C1 segment of cervical spinal cord (tissue), 14 donors: ENCODE measurements around the gene OR7A17.

Source experiments
- DNase-seq, 14 donors: peaks; one replicate each; lab custom pipeline; 2025; lab: John Stamatoyannopoulos, UW

OR7A17 gene

DNA sequence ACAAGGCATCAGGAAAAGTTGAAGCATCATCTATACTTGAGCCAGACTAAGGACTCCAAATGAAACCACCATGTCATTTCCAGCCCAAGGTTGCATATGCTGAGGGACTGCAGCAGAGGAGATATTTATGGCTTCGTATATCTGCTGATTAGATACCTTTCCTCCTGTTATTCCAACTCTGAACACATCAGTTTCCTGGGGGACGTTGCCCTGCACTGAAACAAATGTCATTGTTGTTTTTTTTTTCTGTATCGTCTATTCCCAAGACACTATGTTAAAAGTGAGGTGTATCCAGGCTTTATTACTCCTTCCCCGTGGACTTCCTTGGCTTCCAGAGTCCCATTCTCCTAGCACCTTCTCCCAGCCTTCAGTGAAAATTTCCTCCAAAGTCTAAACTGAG, at the start of gene OR7A17:
Gene OR7A17 (minus strand): TSS at position 101 of the 400 bp plus-strand sequence. CDS start 4,777 bp downstream, outside the sequence.
- DNase-seq = no peak

DNA sequence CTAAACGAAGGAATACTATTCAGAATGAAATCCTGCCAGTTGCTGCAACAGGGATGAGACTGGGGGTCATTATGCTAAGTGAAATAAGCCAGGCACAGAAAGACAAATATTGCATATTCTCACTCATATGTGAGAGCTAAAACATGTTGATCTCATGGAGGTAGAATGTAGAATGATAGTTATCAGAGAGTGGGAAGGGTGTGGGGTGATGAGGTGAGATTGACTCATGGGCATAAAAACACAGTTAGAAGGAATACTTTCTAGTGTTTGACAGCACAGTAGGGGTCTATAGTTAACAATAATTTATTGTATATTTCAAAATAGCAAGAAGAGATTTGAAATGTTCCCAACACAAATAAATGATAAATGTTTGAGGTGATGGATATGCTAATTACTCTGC, 47.6 kb upstream of the OR7A17 start:
- no peak for DNase-seq

DNA sequence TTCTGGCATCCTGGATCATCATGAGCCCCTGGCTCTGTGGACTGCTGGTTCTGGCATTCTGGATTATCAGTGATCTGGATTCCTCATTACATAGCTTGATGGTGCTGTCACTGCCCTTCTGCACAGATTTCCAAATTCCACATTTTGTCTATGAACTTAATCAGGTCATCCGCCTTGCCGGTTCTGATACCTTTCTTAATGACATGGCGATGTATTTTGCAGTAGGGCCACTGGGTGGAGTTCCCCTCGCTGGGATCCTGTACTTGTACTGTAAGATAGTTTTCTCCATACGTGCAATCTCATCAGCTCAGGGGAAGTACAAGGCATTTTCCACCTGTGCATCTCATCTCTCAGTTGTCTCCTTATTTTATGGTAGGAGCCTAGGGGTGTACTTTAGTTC, 30.9 kb upstream of the OR7A17 start:
- no peak for DNase-seq

DNA sequence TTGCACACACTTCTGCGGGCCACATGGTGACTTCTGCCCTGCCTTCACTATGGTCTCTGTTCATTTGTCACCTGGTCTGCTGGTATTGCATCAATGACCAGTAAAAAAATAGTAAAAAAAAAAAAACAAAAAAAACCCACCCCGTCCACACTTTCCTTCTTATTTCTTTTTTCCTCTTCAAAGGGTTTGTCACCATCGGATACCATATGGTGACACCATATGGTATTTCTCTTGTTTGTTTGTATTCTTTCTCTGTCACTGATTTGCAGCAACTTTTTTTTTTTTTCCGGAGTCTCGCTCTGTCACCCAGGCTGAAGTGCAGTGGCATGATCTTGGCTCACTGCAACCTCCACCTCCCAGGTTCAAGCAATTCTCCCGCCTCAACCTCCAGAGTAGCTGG, 29.2 kb upstream of the OR7A17 start:
- DNase-seq = peak in 1 of 14 donors; percentile 6

DNA sequence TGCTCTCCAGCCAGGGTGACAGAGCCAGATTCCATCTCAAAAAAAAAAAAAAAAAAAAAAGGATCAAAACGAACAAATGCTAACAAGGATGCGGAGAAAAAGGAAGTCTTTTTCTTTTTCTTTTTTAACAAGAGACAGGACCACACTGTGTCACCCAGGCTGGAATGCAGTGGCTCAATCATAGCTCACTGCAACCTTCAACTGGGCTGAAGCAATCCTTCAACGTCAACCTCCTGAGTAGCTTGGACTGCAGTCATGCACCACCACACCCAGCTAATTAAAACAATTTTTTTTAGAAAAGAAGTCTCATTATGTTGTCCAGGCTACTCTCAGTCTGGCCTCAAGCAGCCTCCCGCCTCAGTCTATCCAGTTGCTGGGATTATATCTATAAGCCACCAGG, 20.8 kb upstream of the OR7A17 start:
- DNase-seq = no peak

DNA sequence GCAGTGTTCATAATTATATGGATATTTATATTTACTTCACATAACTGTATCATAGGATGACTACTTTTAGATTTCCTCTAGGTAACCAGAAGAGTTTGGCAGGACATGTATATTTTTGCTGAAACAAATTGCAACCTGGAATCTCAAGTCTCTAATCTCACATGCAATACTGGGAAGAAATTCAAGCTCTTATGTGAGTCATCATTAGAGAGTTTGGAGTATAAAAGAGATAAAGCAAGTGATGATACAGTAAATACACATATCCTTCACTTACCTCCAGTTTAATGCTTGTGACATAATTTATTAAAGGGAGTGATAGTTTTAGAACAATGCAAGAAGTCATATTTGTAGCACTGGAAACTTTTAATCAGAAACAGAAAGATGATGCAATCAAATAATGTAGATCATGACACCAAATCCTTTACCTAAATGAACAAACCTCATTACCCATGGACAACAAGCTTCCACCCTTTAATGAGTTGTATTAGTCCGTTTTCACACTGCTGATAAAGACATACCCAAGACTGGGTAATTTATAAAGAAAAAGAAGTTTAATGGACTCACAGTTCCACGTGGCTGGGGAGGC, 15.8 kb upstream of the OR7A17 start:
- no peak for DNase-seq

DNA sequence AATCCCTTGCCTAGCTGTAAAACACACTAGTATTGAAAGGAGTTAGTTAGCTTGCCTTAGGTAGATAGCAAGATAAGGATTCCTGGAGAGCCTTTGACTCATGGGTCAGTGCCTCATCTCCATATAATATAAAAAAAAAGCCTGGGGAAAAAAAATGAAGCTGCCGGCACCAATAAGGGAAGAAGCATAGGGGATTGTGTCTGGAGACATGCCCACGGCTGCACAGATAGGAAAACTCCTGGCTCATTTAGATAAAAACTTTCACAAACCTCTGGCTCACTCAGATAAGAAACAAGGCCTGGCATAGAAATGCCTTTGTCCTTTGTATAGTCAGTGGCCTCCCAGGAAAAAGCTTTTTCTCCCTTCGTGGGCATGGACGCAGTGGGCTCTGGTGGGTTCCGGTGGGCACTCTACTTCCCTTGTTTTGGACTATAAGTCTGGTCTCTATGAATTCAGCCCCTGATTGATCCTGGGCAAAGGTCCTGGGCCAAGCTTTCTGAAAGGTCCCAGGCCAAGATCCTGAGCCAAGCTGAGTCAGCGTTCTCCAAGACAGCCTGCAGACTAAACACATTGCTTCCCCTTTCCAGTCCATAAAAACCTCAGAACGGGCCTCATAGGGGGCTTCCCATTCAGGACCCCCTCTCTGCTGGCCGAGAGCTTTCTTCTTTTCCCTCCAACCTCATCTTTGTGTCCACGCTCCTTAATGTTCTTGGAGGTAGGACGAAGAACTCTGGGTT, 4.9 kb upstream of the OR7A17 start:
- DNase-seq = peak in 2 of 14 donors; percentile 16 to 19

DNA sequence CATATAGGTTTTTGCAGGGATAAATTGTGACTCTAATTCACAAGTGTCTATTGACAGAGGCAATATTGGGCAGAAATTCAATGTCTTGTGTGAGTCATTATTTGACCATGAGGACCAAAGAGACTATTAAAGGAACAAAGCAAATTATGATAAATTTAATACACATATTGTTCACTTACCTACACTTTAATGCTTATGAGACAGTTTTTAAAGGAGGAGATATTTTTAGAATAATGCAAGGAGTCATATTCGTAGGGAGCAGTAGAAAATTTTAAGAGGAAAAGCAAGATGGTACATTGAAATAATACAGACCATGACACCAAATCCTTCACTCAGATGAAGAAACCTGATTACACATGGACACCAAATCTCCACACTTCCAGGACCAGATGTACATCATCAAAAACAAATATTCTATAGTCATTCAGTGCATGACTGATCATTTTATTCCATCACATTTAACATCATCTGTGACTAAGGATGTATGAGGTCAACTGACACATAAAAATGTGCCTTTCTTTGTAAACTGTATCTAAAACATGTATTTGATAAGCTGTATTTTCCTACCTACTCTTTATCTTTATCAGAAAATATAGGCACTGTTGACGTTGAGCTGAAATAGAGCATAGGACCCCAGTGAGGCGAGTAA, 4.2 kb upstream of the OR7A17 start:
- DNase-seq = no peak

DNA sequence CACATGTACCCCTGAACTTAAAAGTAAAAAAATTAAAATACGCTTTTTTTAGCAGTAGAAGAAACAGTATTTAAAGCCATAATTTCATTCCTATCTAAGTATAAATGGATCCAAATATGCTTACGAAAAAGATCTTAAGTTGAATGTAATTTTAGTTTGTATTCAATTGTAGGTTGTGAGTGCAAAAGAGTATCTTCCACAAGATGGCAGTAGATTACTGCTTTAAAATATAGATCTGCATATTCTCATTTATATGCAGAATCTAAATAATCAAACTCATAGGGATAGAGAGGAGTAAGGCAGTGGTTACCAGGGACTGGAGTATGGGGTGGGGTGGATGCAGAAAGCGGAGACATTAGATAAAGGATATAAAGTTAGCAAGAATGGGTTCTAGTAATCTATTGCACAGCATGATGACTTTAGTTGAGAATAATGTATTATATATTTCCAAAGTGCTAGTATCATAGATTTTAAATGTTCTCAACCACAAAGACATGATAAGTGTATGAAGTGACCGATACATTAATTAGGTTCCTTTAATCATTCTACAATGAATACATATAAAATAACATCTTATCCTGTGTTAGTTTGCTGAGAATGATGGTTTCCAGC, 14.2 kb downstream of the OR7A17 start:
- DNase-seq = no peak

DNA sequence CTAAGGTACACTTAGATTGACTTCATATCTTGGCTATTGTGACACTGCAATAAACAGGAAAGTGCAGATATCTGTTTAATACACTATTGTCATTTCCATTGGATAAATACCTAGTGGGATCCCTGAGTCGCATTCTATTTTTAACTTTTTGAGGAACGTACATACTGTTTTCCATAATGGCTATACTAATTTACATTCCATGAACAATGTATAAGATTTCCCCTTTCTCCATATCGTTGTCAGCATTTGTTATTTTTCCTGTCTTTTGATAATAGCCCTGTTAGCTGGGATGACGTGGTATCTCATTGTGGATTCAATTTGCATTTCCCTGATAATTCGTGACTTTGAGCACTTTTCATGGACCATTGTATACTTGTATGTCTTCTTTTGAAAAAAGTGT, 17.4 kb downstream of the OR7A17 start:
- no peak for DNase-seq

DNA sequence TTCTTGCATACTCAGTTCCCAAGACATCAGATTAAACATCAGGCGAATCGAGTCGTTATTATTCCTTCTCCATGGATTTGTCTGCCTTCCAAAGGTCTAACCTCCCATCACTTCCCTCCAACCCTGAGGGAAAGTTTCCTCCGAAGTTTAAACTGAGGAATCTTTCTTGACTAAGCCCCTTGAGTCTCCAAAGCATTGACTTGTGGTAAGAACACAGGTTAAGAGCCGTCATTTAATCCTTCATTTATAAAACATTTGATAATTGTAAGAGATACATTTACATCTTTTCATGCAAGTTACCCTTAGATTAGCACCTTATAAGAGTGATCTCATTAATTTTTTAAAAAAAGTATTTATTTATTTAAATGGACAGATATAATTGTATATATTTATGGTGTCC, 37.1 kb downstream of the OR7A17 start, which contains the start of gene OR7A10:
Gene OR7A10 (minus strand): TSS at position 101 of the 400 bp plus-strand sequence. CDS start 7,045 bp downstream, outside the sequence.
- DNase-seq = no peak

DNA sequence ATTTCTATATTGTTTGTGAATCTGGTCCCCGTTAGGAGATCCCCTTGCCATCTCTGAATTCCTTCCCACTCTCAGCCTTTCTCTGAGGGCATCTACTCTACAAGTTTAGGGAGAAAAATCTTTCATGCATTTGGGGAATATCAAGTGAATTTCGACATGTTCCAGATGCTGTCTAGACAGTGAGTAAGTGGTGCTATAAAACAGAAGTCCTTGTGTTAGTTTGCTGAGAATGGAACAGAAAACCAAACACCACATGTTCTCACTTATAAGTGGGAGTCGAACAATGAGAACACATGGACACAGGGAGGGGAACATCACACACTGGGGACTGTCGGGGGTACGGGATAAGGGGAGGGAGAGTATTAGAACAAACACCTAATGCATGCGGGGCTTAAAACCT, 42.4 kb downstream of the OR7A17 start:
- DNase-seq = no peak

DNA sequence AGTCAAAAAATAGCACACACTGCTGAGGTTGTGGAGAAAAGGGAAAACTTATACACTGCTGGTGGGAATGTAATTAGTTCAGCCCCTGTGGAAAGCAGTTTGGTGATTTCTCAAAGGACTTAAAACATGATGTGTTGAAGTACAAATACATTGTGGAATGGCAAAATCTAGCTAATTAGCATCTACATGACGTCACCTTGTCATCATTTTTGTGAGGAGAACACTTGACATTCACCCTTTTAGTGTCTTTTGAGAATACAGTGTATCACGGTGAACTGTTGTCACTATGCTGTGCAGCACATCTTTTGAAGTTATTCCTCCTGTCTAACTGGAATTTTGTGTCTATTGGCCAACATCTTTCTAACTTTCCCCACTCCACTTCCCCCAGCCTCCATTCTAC, 42.8 kb downstream of the OR7A17 start:
- DNase-seq = no peak

DNA sequence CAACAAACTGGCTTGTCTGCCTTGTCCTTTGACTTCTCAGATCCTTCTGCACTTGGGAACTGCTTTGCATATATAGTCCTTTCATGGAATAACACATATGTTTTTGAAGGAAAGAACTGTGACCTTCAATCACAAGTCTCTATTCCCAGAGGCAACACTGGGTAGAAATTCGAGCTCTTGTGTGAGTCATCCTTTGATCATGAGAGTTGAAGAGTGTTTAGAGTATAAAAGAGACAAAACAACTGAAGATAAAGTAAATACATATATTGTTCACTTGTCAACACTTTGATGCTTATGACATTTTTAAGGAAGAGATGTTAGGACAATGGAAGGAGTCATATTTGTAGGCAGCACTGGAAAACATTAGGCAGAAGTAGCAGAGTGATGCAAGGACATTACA, 45.7 kb downstream of the OR7A17 start:
- no peak for DNase-seq

DNA sequence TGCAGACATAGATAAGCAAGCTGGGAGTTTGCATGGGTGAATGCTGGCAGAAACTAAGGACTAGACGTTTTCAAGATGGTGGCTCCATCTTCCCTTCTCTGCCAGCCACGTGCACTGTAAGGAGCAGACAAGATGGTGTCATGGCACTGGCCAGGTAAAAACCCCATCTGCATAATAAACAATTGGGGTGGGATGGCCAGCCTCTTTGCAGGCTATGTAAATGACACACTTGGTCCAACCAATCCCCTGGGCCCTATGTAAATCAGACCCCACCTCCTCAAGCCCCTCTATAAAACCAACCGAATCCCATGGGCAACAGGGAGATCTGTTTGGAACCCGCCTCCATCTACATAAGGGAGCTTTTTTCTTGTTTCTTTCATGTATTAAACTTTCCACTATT, 48.5 kb downstream of the OR7A17 start:
- DNase-seq = no peak

DNA sequence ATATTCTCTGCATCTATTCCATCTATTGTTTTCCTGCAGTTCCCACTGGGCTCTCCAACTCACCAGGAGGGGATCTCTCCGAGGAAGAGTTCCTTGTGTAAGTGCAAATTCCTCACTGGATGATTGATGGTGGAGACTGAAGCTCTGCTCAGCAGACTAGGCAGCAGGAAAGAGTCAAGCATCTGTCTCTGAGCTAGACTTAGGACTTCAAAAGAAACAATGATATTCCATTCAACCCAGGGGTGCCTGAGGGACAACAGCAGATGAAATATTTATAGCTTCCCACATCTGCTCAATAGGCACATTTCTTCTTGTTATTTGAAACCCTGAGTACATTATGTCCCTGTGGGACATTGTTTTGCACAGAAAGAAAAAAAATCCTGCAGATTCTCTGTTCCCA, 50.9 kb downstream of the OR7A17 start, which contains the start of the genes OR7A5 and OR7C1:
Gene OR7A5 (minus strand): TSS at position 175 of the 400 bp plus-strand sequence. CDS start 6,944 bp downstream, outside the sequence.
Gene OR7C1 (minus strand): TSS at position 175 of the 400 bp plus-strand sequence. CDS start 35,049 bp downstream, outside the sequence.
- DNase-seq = peak in 4 of 14 donors; percentile 2 to 30 (median 13)

DNA sequence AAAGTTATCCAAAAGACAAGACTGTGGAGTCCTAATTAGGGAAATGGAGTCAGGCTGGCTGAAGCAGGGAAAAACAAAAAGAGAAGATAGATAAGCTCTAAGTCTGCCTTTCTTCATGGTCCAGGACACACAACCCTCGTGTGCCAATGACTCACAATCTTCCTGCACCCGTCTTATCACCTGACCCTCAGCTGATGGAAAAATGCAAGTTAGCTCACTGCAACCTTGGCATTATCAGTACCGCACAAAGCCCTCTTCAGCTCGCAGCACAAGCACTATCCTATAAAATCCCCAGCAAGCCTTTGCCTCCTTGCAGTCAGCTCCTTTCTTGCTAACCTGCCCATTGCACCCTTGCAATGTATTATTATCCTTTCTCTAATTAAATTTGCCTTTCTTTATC, 55.2 kb downstream of the OR7A17 start:
- DNase-seq = no peak
